Right kidney (tissue), 9 donors: ENCODE results near the gene PLD1.
"Not testable (repeated sequence)": the region's sequence is repeated elsewhere in the genome, so short reads cannot be mapped to it uniquely, and the experiment has no call there.

ENCODE experiments used
- DNase-seq: peaks from one replicate; pipeline ENCODE4 v3.0.0-alpha.2; 2016
- long read RNA-seq, 8 donors: transcript quantifications; one replicate each; lab custom pipeline, GENCODE V29; 2026

The PLD1 gene, protein sequence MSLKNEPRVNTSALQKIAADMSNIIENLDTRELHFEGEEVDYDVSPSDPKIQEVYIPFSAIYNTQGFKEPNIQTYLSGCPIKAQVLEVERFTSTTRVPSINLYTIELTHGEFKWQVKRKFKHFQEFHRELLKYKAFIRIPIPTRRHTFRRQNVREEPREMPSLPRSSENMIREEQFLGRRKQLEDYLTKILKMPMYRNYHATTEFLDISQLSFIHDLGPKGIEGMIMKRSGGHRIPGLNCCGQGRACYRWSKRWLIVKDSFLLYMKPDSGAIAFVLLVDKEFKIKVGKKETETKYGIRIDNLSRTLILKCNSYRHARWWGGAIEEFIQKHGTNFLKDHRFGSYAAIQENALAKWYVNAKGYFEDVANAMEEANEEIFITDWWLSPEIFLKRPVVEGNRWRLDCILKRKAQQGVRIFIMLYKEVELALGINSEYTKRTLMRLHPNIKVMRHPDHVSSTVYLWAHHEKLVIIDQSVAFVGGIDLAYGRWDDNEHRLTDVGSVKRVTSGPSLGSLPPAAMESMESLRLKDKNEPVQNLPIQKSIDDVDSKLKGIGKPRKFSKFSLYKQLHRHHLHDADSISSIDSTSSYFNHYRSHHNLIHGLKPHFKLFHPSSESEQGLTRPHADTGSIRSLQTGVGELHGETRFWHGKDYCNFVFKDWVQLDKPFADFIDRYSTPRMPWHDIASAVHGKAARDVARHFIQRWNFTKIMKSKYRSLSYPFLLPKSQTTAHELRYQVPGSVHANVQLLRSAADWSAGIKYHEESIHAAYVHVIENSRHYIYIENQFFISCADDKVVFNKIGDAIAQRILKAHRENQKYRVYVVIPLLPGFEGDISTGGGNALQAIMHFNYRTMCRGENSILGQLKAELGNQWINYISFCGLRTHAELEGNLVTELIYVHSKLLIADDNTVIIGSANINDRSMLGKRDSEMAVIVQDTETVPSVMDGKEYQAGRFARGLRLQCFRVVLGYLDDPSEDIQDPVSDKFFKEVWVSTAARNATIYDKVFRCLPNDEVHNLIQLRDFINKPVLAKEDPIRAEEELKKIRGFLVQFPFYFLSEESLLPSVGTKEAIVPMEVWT
- long read RNA-seq, donor 1, partial matches to known transcripts, result 0 of 2 reads
- long read RNA-seq, donor 1, other reads (novel, unspliced or antisense), result 0 of 2 reads
- long read RNA-seq, donor 2, result 0 reads
- long read RNA-seq, donor 3, result 0 reads
- long read RNA-seq, donor 4, result 0 reads
- long read RNA-seq, donor 5, partial matches to known transcripts, result 0 of 1 reads
- long read RNA-seq, donor 5, other reads (novel, unspliced or antisense), result 0 of 1 reads
- long read RNA-seq, donor 6, result 0 reads
- long read RNA-seq, donor 7, result 0 reads
- long read RNA-seq, donor 8, result 0 reads

DNA sequence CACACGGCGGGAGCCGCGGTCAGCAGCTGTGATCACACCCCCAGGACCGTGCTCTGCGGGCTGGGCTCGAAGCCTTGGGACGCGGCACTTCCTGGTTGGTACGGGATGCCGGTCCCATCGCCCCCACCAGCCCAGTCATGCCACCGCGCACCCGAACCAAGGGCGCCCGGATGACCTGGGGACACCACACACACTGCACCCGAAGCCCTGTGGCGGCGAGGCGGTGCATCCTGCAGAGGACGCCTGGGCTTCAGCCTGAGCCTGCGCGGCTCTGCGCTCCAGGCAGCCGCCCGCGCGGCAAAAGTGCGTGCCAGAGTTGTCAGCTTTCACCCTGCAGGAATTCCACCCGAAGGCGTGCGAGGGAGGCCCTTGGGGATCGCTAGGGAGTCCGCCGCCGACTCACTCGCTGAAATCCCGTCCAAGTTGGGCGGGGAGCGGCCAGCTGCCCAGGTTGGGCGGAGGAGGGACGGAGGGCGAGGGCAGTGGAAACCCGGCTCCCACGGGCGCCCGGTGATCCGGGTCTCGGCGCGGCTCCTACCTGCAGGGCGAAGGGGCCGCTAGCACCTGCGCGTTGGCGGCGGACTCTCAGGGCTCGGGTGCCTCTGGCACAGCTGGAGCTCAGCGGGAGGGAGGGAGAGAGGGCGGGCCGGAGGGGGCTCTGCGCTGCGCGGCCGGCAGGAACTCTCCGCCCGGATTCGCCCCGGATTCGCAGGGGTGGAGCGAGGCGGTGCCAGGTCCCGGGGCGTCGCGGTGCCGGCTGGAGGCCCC is at the start of gene PLD1:
PLD1 (minus strand) TSS at position 623 of the 768 bp plus-strand sequence. CDS start 72,432 bp downstream, outside the sequence.
- peak; percentile 90 for DNase-seq

DNA sequence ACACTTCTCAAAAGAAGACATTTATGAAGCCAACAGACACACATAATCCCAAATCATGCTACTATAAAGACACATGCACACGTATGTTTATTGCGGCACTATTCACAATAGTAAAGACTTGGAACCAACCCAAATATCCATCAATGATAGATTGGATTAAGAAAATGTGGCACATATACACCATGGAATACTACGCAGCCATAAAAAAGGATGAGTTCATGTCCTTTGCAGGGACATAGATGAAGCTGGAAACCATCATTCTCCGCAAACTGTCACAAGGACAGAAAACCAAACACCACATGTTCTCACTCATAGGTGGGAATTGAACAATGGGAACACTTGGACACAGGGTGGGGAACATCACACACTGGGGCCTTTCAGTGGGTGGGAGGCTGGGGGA is 48.5 kb upstream of the PLD1 start:
- DNase-seq, result not testable (repeated sequence)

DNA sequence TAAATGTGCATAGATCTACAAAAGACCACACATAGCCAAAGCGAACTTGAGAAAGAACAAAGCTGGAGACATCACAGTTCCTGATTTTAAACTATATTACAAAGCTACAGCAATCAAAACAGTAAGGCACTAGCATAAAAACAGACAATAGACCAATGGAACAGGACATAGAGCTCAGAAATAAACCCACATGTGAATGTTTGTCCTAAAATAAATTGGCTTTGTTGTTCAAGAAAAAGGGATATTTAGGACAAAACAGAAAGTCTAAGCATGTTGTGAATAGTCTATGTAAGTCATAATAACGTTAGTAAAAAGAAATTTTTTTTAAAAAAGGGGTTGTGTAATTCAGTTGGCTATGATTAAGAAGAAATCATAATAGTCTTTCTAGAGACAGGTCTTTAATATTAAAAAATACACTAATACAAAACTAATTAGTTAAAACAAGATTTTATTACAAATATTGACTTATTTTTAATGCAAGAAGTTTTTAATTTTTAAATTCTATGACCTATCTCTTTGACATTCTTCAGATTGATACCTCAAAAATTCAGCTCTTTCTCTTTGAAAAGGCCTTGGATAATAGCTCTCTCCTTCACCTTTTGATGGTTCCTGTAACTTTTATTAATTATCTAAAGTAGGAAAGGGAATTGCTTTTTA is 44.5 kb upstream of the PLD1 start:
- no peak for DNase-seq

DNA sequence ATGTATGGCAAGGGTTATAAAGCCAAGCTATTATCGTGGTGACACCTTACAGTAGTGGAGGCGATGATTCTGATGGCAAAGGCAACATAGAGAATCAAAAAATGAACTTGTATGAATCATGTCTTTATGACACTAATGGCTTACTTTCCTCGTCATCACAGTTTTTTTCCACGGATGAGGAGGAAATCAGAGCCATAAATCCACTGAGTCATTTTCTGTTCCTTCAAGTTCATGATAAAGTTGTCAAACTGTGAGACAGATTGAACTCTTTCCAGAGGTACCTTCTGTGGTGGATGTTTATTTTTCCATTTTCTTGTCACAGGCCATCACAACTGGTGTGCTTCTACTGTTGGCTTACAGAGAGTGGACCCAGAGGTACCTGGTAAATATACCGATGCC is 41.4 kb upstream of the PLD1 start:
- DNase-seq, result no peak

DNA sequence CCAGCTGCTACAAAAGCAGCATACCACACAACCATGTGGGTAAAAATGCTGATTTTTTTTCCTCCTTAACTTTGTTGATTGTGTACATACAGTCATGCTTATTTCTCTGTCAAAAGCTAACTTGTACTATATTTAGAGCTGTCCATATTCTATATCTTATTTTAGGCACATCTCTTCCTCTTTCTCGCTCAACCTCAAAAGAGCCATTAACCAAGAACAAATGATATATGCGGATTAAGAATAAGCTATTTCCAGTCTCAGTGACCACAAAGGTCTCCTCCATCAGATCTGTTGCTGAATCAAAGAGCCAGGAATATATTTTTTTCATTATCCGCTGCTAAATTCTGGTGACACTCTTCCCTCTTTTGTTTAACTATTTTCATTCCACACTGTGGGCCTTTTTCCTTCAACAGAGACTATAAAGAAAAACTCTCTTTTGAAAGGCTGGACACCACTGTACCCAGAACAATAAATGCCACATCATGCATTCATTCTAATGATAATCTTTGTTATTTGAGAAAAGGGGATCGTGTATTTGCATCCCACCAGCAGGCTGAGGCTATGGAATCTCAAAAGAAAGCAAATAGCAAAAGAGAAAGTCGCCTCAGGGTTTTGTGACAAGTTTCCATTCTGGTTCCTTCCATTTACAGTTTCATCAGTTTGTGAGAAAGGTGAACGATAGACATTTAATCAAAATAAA is 40.8 kb upstream of the PLD1 start:
- DNase-seq, result no peak

DNA sequence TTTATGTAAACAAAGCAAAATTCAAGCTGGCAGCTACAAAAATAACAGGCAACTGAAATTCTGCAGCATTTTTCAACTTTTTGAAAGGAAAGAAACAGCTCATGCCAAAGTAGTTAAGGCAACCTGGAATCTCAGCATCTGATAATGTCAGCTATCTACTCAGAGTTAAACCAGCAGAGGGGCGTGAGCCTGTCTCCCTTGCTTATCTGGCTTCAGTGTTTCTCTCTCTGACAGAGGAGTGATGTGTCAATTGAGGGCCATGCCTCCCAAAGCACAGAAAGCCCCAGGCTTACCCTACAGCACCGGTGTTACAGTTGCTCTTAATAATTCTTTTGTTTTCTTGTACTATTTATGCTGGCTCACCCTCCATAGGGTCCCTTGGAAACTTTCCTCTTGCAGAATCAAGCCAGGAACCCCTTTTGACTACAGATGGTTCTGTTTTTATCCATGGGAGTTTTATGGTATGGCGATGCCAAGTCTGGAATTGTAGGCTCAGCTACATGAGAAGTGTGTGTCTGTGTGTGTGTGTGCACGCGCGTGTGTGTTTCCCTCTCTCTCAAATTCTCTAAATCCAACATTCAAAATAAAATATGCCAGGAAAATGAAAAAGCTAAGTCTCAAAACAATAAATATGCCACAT is 40.2 kb upstream of the PLD1 start:
- no peak for DNase-seq

DNA sequence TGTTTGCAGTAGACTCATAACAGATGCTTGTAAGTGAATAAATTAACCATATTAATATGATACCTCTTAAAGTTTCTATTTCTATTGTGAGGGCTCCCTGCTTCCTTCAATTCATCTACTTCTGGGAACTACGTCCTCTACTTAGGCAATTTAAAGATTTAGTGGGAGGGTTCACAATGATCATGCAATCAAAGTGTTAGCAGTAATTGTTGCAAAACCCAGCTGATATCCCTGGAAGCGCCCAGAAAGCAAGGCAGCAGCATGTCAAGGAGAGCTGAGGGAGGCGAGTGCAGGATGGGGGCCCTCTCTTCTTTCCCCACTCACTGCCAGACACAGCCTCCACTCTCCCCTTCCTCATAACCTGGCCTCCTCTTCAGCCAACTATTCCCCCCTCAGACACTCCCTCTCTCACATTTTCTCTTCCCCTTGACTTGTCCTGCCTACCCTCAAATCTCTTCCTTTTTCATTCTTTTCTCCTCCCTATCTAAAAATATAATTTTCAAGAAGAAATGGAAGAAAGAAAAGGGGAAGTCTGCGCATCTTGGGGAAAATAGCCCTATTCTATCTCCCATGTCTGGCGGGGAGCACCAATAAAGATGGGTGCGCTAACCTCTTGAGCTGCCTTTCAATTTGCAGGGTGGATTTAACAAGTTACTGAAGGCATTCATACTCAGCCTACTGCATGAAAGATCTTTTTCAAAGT is 39.5 kb upstream of the PLD1 start:
- no peak for DNase-seq

DNA sequence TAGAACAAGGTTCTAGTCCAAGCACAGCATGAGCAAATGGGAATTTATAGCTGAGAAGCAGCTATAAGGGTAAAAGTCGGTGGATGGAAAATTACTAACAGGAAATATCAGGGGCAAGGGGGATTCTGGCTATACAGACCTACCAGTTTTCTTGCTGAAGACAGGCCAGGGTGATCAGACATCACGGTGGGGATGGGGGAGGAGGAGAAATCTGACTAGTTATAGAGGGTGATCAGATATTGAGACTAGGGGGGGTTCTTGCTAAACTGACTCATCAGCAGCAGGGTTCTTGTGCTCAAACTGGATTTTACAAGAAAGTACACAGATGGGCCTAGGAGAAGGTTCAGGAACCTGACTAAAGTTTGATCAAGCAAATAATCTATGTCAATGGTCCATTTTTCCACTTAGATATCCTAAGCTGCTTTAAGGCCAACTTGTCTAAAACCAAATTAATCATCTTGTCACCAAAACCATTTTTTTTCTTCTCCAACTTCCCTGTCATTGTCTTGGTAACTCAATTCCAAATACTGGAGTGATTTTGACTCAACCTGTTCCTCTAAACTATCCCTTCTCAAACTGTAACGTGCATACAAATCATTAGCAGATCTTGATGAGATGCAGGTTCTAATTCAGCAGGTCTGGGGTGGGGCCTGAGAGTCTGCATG is 37.4 kb upstream of the PLD1 start:
- DNase-seq, result no peak

DNA sequence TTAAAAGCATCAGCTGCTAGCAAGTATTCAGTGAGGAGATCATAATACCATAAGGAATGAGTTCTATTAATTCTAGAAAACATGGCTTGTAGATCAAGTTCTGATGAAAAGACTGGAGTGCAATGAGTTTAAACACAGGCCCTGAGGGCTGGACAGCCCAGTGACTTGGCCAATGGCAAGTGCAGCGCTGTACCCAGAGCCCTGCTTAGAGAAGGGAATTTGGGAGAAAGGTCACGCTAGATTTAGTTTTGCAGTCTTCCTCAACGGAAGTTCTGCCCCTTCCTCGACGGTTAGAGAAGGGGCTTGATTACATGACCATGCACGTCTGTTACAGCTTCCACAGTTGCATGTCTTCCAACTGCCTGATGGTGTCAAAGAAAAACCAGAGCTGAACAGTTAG is 36.9 kb upstream of the PLD1 start:
- no peak for DNase-seq

DNA sequence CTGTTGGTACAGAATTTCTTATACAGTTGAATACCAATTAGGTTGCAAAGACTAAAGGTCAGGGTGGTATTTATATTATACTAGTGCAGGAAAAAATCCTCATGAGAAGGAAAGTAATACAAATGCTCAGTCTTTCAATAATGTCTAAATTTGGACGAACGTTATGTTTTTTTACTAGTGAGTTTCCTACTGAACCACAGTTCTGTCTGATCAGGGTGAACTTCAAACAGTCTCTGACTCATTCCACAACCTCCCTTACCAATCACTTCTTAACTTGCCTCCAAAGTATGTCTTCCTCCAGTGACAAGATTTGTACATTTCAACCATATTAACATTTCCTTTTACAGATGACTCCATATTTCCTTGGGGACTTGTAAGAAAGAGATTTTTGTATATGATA is 36.3 kb upstream of the PLD1 start:
- DNase-seq, result no peak

DNA sequence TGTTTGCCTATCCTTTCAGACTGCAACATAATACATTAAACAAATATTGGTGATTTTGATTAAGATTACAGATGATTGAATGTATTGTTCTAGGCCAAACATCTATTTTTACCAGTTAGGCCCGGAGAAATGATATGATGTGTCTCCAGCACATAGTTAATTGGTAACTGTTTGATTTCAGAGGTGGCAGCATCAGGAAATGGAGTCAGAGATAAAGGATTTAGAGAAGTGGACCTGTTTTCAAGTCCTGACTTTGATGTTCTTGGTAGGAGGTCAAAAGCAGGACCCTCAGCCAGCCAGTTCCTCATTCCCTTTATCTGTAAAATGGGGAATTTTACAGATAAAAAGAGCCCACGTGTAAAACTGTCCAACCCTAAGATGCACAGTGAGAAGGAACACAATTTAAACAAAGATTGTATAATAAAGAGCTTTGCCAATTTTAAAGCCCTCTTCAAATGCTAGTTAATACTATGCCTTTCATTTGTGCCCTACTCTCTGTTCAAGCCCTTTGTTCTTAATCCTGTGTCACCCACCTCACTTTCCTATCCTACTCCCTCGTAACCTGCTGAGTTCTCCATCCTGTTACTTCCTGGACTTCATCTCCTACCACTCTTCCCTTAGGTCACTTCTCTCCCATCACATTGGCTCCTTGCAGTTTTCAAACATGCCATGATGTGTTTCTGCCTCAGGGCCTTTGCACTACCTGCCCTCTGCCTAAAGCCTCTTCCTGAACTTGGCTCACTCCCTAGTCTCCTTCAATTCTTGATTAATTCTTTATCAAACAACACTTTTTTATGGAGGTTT is 35.4 kb upstream of the PLD1 start:
- DNase-seq, result no peak

DNA sequence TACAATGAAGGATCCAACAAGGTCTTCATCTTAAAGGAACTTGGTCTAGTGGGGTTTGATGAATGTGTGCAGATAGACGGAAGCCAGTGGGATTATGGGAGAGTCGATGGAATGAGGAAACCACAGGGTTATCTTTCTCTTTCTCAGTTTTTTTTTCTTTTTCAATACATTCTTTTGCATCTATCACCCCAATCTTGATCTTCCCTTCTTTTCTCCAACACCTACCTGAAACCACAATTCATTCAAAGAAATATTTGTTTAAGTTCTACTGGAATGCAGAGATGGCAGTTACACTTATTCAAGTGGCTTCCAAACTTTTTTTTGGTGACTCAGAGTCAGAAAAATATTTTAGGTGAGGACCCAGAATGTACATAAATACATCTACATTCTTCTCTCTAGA is 34.6 kb upstream of the PLD1 start:
- no peak for DNase-seq

DNA sequence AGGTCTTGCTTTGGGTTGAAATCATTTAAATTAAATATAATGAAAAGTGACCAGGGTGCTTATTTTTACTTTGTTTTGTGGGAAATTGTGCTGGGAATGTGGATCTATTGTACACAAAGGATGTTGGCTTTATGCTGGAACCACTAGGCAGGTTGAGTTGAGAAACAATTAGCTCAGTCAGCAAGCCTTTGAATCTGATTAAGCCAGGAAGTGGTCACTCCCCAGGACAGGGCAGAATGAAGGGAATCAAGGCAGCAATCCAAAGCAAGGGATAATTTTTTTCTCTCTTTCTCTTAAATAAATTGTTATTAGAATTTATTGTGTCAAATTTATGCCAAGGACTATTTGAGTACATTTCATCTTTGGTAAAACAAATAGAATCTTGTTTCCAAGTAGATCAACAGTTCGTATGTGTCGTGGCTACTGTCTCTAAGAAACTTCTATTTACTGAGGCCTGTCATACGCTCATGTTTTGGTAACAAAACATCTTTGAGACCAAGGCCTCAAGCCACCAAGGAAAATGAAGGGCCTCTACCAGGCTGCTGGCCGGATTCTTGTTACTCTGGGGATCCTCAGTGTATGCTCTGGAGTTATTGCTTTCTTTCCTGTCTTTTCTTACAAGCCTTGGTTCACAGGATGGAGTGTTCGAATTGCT is 32.7 kb upstream of the PLD1 start, which contains the start of gene TMEM212:
TMEM212 (plus strand) TSS at position 486 of the 655 bp plus-strand sequence; CDS start at position 521, 35 bp downstream.
- DNase-seq, result no peak

DNA sequence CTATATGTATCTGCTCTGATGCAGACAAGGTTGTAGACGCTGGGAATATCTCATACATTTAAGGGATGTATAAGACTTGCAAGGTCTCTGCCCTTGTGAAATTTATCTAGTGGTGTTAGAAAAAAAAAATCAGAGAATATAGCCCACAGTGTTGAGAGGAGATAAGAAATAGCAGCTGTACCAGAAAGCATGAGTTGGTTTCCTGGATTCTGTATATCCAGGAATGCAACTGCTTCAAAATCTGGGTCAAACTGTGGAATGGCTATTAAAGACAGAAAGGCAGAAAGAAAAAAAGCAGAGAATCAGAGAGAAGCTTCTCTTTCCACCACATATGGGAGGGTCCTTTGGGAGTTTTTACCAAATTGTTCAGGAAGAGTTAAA is 31.3 kb upstream of the PLD1 start:
- no peak for DNase-seq

DNA sequence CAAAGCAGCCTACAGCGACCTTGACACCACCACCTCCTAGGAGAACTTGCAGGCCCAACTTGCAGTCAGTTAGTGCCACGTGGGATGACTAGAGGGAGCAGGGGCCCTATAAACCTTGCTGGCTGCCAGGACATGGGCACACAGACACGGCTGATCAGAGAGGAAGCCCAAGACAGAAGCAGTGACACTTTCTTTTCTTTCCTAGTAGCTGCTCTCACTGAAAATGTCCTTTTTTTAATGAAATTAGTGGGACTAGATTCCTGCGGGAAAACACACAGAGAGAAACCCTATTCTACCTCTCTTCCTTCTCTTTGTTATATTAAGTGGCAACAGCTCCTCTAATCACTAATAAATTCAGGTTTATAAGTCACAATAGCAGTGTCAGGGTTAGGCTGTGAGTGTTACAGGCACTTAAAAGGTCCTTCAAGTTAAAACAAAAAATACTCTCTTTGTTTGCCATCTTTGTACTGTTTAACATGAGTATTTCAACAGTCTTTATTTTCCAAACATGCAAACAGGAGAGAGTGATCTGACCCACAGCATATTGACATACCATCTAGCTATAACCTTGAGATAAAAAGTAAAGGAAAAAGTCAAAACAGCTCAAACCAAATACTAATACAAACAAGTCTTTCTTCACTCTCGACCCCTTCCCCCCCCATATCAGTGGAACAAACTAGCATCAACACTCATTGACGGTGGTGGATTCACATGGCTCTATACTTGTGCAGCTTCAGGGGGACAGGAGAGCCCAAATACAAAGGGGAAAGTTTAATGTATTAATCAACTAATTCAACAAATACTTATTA is 30.7 kb upstream of the PLD1 start:
- no peak for DNase-seq

DNA sequence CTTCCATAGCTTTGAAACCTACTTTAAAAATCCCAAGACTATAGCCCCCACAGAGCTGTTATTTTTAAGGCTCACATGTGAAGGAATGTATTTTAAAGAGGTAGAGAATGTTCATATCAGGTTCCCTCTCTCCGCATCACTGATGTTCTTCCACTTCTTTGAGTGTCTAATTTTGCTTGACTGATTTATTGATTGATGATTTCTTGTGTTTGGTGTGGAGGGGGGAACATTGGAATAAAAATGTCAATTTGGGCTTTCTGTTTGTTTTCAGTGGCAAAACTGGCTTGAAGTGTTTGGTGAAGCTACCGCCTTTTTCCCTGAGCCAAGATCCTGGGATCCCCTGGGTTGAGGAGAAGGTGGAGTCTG is 30.1 kb upstream of the PLD1 start:
- DNase-seq, result no peak
